Liver (tissue), 9 donors: Measurements from ENCODE around the gene USP24. TPM values are rescaled to one million over a fixed set of nuclear protein-coding genes. Genes with fewer than 3 reads are reported as not detected.

Experiments used
- DNase-seq: peaks from one replicate; pipeline ENCODE4 v3.0.0-alpha.2; 2017; ENCODE audit warnings: low spot score
- H3K27ac ChIP-seq, 2 donors: one replicate each; pipeline ENCODE4 v1.7.0; 2013; ENCODE audit warnings: inconsistent platforms in 2 of 2, low read length in 2 of 2, control low read depth in 1 of 2, low read depth in 1 of 2, mild to moderate bottlenecking in 1 of 2
- H3K27me3 ChIP-seq, 4 donors: one replicate each; pipeline versions ENCODE4 v1.6.1 to v1.7.0; 2013; ENCODE audit warnings: low read length in 3 of 4, inconsistent platforms in 1 of 4, mild to moderate bottlenecking in 1 of 4, moderate library complexity in 1 of 4; ENCODE audit not compliant: control insufficient read depth in 4 of 4, insufficient read depth in 4 of 4
- H3K36me3 ChIP-seq, 4 donors: one replicate each; pipeline versions ENCODE4 v1.6.1 to v1.7.0; 2013; ENCODE audit warnings: low read length in 3 of 4, mild to moderate bottlenecking in 3 of 4, low read depth in 1 of 4, moderate library complexity in 1 of 4; ENCODE audit not compliant: control insufficient read depth in 4 of 4, insufficient read depth in 3 of 4
- H3K4me1 ChIP-seq, 4 donors: one replicate each; pipeline versions ENCODE4 v1.6.1 to v1.7.0; 2013; ENCODE audit warnings: low read length in 3 of 4, mild to moderate bottlenecking in 3 of 4, moderate library complexity in 1 of 4; ENCODE audit not compliant: control insufficient read depth in 4 of 4, insufficient read depth in 4 of 4
- H3K4me3 ChIP-seq, 3 donors: one replicate each; pipeline versions ENCODE4 v1.6.1 to v1.7.0; 2013; ENCODE audit warnings: low read length in 3 of 3, control low read depth in 1 of 3, low read depth in 1 of 3, mild to moderate bottlenecking in 1 of 3
- H3K9ac ChIP-seq, 2 donors: one replicate each; pipeline ENCODE4 v1.7.0; 2013; ENCODE audit warnings: low read length in 2 of 2, mild to moderate bottlenecking in 2 of 2, moderate library complexity in 2 of 2, control low read depth in 1 of 2, low read depth in 1 of 2
- H3K9me3 ChIP-seq, 4 donors: one replicate each; pipeline versions ENCODE4 v1.6.1 to v1.7.0; 2013; ENCODE audit warnings: low read length in 3 of 4; ENCODE audit not compliant: control insufficient read depth in 4 of 4
- EGR1 ChIP-seq, 2 donors: IDR thresholded peaks; 2 replicates each; pipeline ENCODE4 v1.6.1; 2016 to 2018; ENCODE audit warnings: antibody characterized with exemption in 2 of 2, low read depth in 2 of 2
- FOXA1 ChIP-seq: IDR thresholded peaks from 2 replicates; pipeline ENCODE4 v1.6.1; 2016; ENCODE audit warnings: antibody characterized with exemption
- FOXA2 ChIP-seq: IDR thresholded peaks from 2 replicates; pipeline ENCODE4 v1.6.1; 2016; ENCODE audit warnings: antibody characterized with exemption
- GABPA ChIP-seq, 2 donors: IDR thresholded peaks in 1 of 2; conservative IDR thresholded peaks in 1 of 2; 2 replicates each; pipeline ENCODE4 v1.6.1; 2016; ENCODE audit warnings: antibody characterized with exemption in 2 of 2, mild to moderate bottlenecking in 1 of 2, moderate library complexity in 1 of 2
- HNF4A ChIP-seq, 2 donors: conservative IDR thresholded peaks; 2 replicates each; pipeline ENCODE4 v1.6.1; 2016; ENCODE audit warnings: antibody characterized with exemption in 2 of 2, mild to moderate bottlenecking in 2 of 2
- HNF4G ChIP-seq: IDR thresholded peaks from 2 replicates; pipeline ENCODE4 v1.6.1; 2016; ENCODE audit warnings: antibody characterized with exemption
- JUND ChIP-seq, 2 donors: IDR thresholded peaks; 2 replicates each; pipeline ENCODE4 v1.6.1; 2016; ENCODE audit warnings: antibody characterized with exemption in 2 of 2
- NR2F2 ChIP-seq: IDR thresholded peaks from 2 replicates; pipeline ENCODE4 v1.6.1; 2016; ENCODE audit warnings: antibody characterized with exemption
- RAD21 ChIP-seq, 2 donors: IDR thresholded peaks; 2 replicates each; pipeline ENCODE4 v1.6.1; 2016; ENCODE audit warnings: antibody characterized with exemption in 2 of 2, mild to moderate bottlenecking in 2 of 2
- RXRA ChIP-seq, 2 donors: IDR thresholded peaks; 2 replicates each; pipeline ENCODE4 v1.6.1; 2017 to 2018; ENCODE audit warnings: antibody characterized with exemption in 2 of 2, mild to moderate bottlenecking in 1 of 2
- SP1 ChIP-seq: IDR thresholded peaks from 2 replicates; pipeline ENCODE4 v1.6.1; 2018; ENCODE audit warnings: antibody characterized with exemption, mild to moderate bottlenecking
- TAF1 ChIP-seq: conservative IDR thresholded peaks from 2 replicates; pipeline ENCODE4 v1.6.1; 2016; ENCODE audit warnings: antibody characterized with exemption, mild to moderate bottlenecking
- YY1 ChIP-seq: IDR thresholded peaks from 2 replicates; pipeline ENCODE4 v1.6.1; 2016; ENCODE audit warnings: antibody characterized with exemption, mild to moderate bottlenecking
- WGBS: extraction: QIAGEN DNeasy Blood & Tissue Kit; methylation state at CpG from one replicate; pipeline ENCODE4 v1.1.7; 2013; 5-methylcytosine and 5-hydroxymethylcytosine counted together
- polyA plus RNA-seq, 2 donors: library from polyadenylated mRNA; stranded (reverse) in 1 of 2; unstranded in 1 of 2; fragments of 200-250 nt in 1 of 2; fragments of >200 nt in 1 of 2; fragmentation: Nextera tagmentation in 1 of 2; extraction: Ambion mirVana in 1 of 2; gene quantifications; one replicate each; pipeline versions ENCODE4 v1.2.1 to v1.2.3, GENCODE V29; 2013 to 2015
- total RNA-seq, 2 donors: library from RNA; depleted of rRNA; stranded (reverse); fragments of >200 nt; gene quantifications; one replicate each; pipeline ENCODE4 v1.2.3, GENCODE V29; 2014
- TF ChIP-seq, protein P1 (sequence below): IDR thresholded peaks from 2 replicates; pipeline ENCODE4 v1.6.1; 2016; ENCODE audit warnings: antibody characterized with exemption, mild to moderate bottlenecking
- TF ChIP-seq, protein P2 (sequence below): IDR thresholded peaks from 2 replicates; pipeline ENCODE4 v1.6.1; 2016; ENCODE audit warnings: antibody characterized with exemption
- TF ChIP-seq, protein P3 (sequence below): fragments of 150-350 bp; IDR thresholded peaks from 2 replicates; pipeline ENCODE4 v1.5.1; 2017; ENCODE audit warnings: improper control_type of control experiment, low read depth, low read length; ENCODE audit not compliant: missing input control
- TF ChIP-seq, protein P4 (sequence below): IDR thresholded peaks from 2 replicates; pipeline ENCODE4 v1.6.1; 2016; ENCODE audit warnings: antibody characterized with exemption
- TF ChIP-seq, protein P5 (sequence below): IDR thresholded peaks from 2 replicates; pipeline ENCODE4 v1.6.1; 2016; ENCODE audit warnings: antibody characterized with exemption
- donor health status: healthy.
- donor health status: healthy.
- donor health status: healthy.
- donor health status: healthy.
- donor health status: healthy.

The USP24 gene
- total and polyA plus RNA-seq, 4 donors, result 7.0 to 75.8 (median 20.3) TPM

DNA sequence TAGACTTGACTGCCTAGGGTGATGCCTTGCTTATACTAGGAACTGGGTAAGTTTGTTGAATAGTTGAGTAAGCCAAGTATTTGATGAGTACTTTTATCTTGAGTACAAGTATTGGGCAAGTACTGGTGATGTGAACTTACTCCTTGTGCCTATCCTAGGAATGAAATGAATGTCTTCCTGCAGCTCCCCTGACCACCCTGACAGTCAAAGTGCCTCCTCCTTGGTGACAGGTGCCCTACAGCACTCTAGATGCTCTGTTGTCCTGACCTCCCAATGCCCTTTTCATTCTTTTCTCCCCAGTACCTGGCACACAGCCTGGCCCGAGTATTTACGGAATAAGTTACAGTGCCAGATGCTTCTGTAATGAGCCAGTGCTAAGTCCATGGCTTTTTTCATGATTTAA is 150.3 kb downstream of the USP24 start:
- H3K27ac ChIP-seq, result no peak overlapping the region
- H3K9ac ChIP-seq, result no peak overlapping the region
- no peak overlapping the region for H3K4me3 ChIP-seq
- DNase-seq, result no peak
- WGBS, result 20% methylated on average over 2 of the region's 2 CpGs
- H3K4me1 ChIP-seq, result peaks cover 18 to 71% (median 45%) of the 10 kb centered on the region in 4 donors
- H3K9me3 ChIP-seq, result no peaks in the 10 kb centered on the region
- TF ChIP-seq, protein P1, sequence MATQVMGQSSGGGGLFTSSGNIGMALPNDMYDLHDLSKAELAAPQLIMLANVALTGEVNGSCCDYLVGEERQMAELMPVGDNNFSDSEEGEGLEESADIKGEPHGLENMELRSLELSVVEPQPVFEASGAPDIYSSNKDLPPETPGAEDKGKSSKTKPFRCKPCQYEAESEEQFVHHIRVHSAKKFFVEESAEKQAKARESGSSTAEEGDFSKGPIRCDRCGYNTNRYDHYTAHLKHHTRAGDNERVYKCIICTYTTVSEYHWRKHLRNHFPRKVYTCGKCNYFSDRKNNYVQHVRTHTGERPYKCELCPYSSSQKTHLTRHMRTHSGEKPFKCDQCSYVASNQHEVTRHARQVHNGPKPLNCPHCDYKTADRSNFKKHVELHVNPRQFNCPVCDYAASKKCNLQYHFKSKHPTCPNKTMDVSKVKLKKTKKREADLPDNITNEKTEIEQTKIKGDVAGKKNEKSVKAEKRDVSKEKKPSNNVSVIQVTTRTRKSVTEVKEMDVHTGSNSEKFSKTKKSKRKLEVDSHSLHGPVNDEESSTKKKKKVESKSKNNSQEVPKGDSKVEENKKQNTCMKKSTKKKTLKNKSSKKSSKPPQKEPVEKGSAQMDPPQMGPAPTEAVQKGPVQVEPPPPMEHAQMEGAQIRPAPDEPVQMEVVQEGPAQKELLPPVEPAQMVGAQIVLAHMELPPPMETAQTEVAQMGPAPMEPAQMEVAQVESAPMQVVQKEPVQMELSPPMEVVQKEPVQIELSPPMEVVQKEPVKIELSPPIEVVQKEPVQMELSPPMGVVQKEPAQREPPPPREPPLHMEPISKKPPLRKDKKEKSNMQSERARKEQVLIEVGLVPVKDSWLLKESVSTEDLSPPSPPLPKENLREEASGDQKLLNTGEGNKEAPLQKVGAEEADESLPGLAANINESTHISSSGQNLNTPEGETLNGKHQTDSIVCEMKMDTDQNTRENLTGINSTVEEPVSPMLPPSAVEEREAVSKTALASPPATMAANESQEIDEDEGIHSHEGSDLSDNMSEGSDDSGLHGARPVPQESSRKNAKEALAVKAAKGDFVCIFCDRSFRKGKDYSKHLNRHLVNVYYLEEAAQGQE, result peak; percentile 16
- peak; percentile 66 for TF ChIP-seq HNF4G
- TF ChIP-seq FOXA2, result peak; percentile 65
- TF ChIP-seq EGR1 (IDR thresholded peaks at IDR 0.05; ENCODE audit: low read depth in 2 of 2), result peak in 1 of 2 donors; percentile 42
- peak; percentile 49 for TF ChIP-seq FOXA1
- no peak for TF ChIP-seq NR2F2
- peak; percentile 72 for TF ChIP-seq SP1
- TF ChIP-seq, protein P2, sequence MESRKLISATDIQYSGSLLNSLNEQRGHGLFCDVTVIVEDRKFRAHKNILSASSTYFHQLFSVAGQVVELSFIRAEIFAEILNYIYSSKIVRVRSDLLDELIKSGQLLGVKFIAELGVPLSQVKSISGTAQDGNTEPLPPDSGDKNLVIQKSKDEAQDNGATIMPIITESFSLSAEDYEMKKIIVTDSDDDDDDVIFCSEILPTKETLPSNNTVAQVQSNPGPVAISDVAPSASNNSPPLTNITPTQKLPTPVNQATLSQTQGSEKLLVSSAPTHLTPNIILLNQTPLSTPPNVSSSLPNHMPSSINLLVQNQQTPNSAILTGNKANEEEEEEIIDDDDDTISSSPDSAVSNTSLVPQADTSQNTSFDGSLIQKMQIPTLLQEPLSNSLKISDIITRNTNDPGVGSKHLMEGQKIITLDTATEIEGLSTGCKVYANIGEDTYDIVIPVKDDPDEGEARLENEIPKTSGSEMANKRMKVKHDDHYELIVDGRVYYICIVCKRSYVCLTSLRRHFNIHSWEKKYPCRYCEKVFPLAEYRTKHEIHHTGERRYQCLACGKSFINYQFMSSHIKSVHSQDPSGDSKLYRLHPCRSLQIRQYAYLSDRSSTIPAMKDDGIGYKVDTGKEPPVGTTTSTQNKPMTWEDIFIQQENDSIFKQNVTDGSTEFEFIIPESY, result no peak
- TF ChIP-seq, protein P3, sequence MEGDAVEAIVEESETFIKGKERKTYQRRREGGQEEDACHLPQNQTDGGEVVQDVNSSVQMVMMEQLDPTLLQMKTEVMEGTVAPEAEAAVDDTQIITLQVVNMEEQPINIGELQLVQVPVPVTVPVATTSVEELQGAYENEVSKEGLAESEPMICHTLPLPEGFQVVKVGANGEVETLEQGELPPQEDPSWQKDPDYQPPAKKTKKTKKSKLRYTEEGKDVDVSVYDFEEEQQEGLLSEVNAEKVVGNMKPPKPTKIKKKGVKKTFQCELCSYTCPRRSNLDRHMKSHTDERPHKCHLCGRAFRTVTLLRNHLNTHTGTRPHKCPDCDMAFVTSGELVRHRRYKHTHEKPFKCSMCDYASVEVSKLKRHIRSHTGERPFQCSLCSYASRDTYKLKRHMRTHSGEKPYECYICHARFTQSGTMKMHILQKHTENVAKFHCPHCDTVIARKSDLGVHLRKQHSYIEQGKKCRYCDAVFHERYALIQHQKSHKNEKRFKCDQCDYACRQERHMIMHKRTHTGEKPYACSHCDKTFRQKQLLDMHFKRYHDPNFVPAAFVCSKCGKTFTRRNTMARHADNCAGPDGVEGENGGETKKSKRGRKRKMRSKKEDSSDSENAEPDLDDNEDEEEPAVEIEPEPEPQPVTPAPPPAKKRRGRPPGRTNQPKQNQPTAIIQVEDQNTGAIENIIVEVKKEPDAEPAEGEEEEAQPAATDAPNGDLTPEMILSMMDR, result no peak
- peak; percentile 29 for TF ChIP-seq YY1
- no peak for TF ChIP-seq TAF1
- peak in 1 of 2 donors; percentile 9 for TF ChIP-seq RAD21 (IDR thresholded peaks at IDR 0.05)
- TF ChIP-seq, protein P4, sequence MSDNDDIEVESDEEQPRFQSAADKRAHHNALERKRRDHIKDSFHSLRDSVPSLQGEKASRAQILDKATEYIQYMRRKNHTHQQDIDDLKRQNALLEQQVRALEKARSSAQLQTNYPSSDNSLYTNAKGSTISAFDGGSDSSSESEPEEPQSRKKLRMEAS, result no peak
- TF ChIP-seq JUND (IDR thresholded peaks at IDR 0.05), result peak; percentile 62 to 83
- TF ChIP-seq, protein P5, sequence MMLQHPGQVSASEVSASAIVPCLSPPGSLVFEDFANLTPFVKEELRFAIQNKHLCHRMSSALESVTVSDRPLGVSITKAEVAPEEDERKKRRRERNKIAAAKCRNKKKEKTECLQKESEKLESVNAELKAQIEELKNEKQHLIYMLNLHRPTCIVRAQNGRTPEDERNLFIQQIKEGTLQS, result no peak
- TF ChIP-seq HNF4A (conservative IDR thresholded peaks at IDR 0.05), result peak; percentile 85 to 86
- no peak for TF ChIP-seq GABPA (IDR thresholded peaks at IDR 0.05 in 1 of 2, conservative IDR thresholded peaks at IDR 0.05 in 1 of 2)
- peak; percentile 89 to 92 for TF ChIP-seq RXRA (IDR thresholded peaks at IDR 0.05)
- no peaks in the 10 kb centered on the region for H3K27me3 ChIP-seq
- peaks cover 9 to 47% (median 22%) of the 10 kb centered on the region in 4 donors for H3K36me3 ChIP-seq
